IMR-90 (cell line): ENCODE data around the gene ZFPM1.

Source experiments
- CEBPB ChIP-seq: IDR thresholded peaks from 2 replicates; pipeline ENCODE4 v1.6.1; 2012; ENCODE audit warnings: low read depth, low read length, improper control_type of control experiment
- CHD1 ChIP-seq: IDR thresholded peaks from 2 replicates; pipeline ENCODE4 v1.6.1; 2012; ENCODE audit warnings: low read depth, low read length, improper control_type of control experiment
- CTCF ChIP-seq: conservative IDR thresholded peaks from 2 replicates; pipeline ENCODE4 v1.5.1; 2012; ENCODE audit warnings: mild to moderate bottlenecking, low read depth, low read length, improper control_type of control experiment
- ELK1 ChIP-seq: fragments of 150-350 bp; IDR thresholded peaks from 2 replicates; pipeline ENCODE4 v1.6.1; 2016; ENCODE audit warnings: low read depth, mild to moderate bottlenecking, low read length, moderate library complexity, borderline replicate concordance
- MAFK ChIP-seq: IDR thresholded peaks from 2 replicates; pipeline ENCODE4 v1.6.1; 2012; ENCODE audit warnings: low read depth, low read length, improper control_type of control experiment
- MAZ ChIP-seq: IDR thresholded peaks from 2 replicates; pipeline ENCODE4 v1.6.1; 2012; ENCODE audit warnings: low read depth, mild to moderate bottlenecking, low read length, improper control_type of control experiment, moderate library complexity, borderline replicate concordance
- MXI1 ChIP-seq: IDR thresholded peaks from 2 replicates; pipeline ENCODE4 v1.6.1; 2012; ENCODE audit warnings: low read depth, mild to moderate bottlenecking, low read length, moderate library complexity, borderline replicate concordance
- NFE2L2 ChIP-seq: fragments of 150-350 bp; IDR thresholded peaks from 2 replicates; pipeline ENCODE4 v1.6.1; 2016; ENCODE audit warnings: low read depth, mild to moderate bottlenecking, low read length
- POLR2A ChIP-seq: IDR thresholded peaks from 2 replicates; pipeline ENCODE4 v1.6.1; 2012; ENCODE audit warnings: mild to moderate bottlenecking, low read depth, low read length
- RAD21 ChIP-seq: IDR thresholded peaks from 2 replicates; pipeline ENCODE4 v1.6.1; 2012; ENCODE audit warnings: low read length, improper control_type of control experiment
- RCOR1 ChIP-seq: IDR thresholded peaks from 2 replicates; pipeline ENCODE4 v1.6.1; 2012; ENCODE audit warnings: mild to moderate bottlenecking, low read length, improper control_type of control experiment; ENCODE audit not compliant: insufficient replicate concordance
- SMC3 ChIP-seq: fragments of 150-350 bp; IDR thresholded peaks from 2 replicates; pipeline ENCODE4 v1.6.1; 2016; ENCODE audit warnings: low read depth, mild to moderate bottlenecking, antibody characterized with exemption, low read length, moderate library complexity

DNA sequence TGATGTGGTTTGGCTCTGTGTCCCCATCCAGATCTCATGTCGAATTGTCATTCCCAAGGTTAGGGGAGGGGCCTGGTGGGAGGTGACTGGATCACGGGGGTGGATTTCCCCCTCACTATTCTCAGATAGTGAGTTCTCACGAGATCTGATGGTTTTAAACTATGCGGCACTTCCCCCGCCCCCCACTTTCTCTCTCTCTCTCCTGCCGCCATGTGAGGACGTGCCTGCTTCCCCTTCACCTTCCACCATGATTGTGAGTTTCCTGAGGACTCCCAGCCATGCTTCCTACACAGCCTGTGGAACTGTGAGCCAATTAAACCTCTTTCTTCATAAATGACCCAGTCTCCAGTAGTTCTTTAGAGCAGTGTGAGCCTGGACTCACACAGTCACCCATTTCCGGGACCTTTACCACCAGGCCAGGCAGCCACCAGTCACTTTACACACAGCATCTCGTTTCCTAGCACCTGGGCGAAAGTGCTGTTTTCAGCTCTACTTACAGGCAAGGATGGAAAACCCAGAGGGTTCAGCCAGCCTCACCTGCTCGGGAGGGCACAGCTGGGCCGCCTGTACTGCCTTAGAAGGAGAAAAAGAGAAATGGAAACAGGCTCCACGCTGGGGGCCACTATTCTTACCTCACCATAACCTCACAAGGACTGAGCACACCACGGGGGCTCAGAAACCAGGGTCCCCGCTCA lies 103.4 kb downstream of the ZFPM1 start:
- TF ChIP-seq CTCF (no peak), POLR2A (no peak), SMC3 (no peak), CEBPB (no peak), CHD1 (no peak), RCOR1 (no peak), ELK1 (no peak), MAZ (no peak), RAD21 (no peak), MAFK (no peak), NFE2L2 (no peak), MXI1 (no peak)
